HUES6 (cell line): ENCODE results near the gene ELOVL7.

Experiments
- H3K27ac ChIP-seq: 2 replicates; pipeline ENCODE4 v1.7.0; 2013; ENCODE audit warnings: low read depth, mild to moderate bottlenecking, low read length, inconsistent platforms
- H3K27me3 ChIP-seq: 2 replicates; pipeline ENCODE4 v1.6.1; 2013; ENCODE audit warnings: low read length; ENCODE audit not compliant: control insufficient read depth, insufficient read depth
- H3K36me3 ChIP-seq: 2 replicates; pipeline ENCODE4 v1.6.1; 2013; ENCODE audit warnings: low read length; ENCODE audit not compliant: control insufficient read depth, insufficient read depth
- H3K4me1 ChIP-seq: 2 replicates; pipeline ENCODE4 v1.6.1; 2013; ENCODE audit warnings: low read length; ENCODE audit not compliant: control insufficient read depth, insufficient read depth
- H3K4me3 ChIP-seq: 2 replicates; pipeline ENCODE4 v1.5.1; 2013; ENCODE audit warnings: low read depth, low read length
- H3K9ac ChIP-seq: one replicate; pipeline ENCODE4 v1.6.1; 2013; ENCODE audit warnings: mild to moderate bottlenecking, low read length
- H3K9me3 ChIP-seq: 2 replicates; pipeline ENCODE4 v1.6.1; 2013; ENCODE audit warnings: low read depth, low read length; ENCODE audit not compliant: control insufficient read depth, insufficient read depth

The ELOVL7 gene

GRCh38 chr5:60856066-60856465 is 12.0 kb upstream of the ELOVL7 start:
- H3K4me1 ChIP-seq, result peaks cover 12% of the 10 kb centered on the region
- H3K4me3 ChIP-seq, result no peak overlapping the region
- H3K27me3 ChIP-seq, result no peaks in the 10 kb centered on the region
- peaks cover 4% of the 10 kb centered on the region for H3K9me3 ChIP-seq
- H3K36me3 ChIP-seq, result no peaks in the 10 kb centered on the region
- no peak overlapping the region for H3K9ac ChIP-seq
- H3K27ac ChIP-seq, result no peak overlapping the region

GRCh38 chr5:60852940-60853339 is 8.9 kb upstream of the ELOVL7 start:
- no peak overlapping the region for H3K4me3 ChIP-seq
- peaks cover 12% of the 10 kb centered on the region for H3K4me1 ChIP-seq
- peaks cover 4% of the 10 kb centered on the region for H3K9me3 ChIP-seq
- no peak overlapping the region for H3K27ac ChIP-seq
- no peak overlapping the region for H3K9ac ChIP-seq
- H3K27me3 ChIP-seq, result no peaks in the 10 kb centered on the region
- H3K36me3 ChIP-seq, result no peaks in the 10 kb centered on the region

- Histone ChIP-seq H3K9me3 (no peaks in the 10 kb centered on the region), H3K4me1 (peaks cover 12% of the 10 kb centered on the region), H3K36me3 (no peaks in the 10 kb centered on the region), H3K4me3 (no peak overlapping the region), H3K27ac (no peak overlapping the region), H3K27me3 (no peaks in the 10 kb centered on the region), H3K9ac (no peak overlapping the region)
Observed at GRCh38 chr5:60852317-60852716, 8.2 kb upstream of the ELOVL7 start.

GRCh38 chr5:60851626-60852025 is 7.6 kb upstream of the ELOVL7 start:
- Histone ChIP-seq H3K9ac (no peak overlapping the region), H3K36me3 (no peaks in the 10 kb centered on the region), H3K27me3 (no peaks in the 10 kb centered on the region), H3K27ac (no peak overlapping the region), H3K4me3 (no peak overlapping the region), H3K9me3 (no peaks in the 10 kb centered on the region), H3K4me1 (peaks cover 12% of the 10 kb centered on the region)

- Histone ChIP-seq H3K9ac (no peak overlapping the region), H3K4me3 (no peak overlapping the region), H3K4me1 (peaks cover 7% of the 10 kb centered on the region; the same call in 1 of the 2 replicates), H3K9me3 (no peaks in the 10 kb centered on the region), H3K27ac (no peak overlapping the region), H3K36me3 (no peaks in the 10 kb centered on the region), H3K27me3 (peaks cover 31% of the 10 kb centered on the region)
Observed at GRCh38 chr5:60846298-60846697, 2.2 kb upstream of the ELOVL7 start.

GRCh38 chr5:60843386-60843935 is 608 bp downstream of the ELOVL7 start:
- Histone ChIP-seq H3K27ac (no peak overlapping the region), H3K9me3 (no peaks in the 10 kb centered on the region), H3K9ac (peak overlapping the region; percentile 50), H3K36me3 (no peaks in the 10 kb centered on the region), H3K4me3 (peak overlapping the region; percentile 81), H3K27me3 (peaks cover 35% of the 10 kb centered on the region), H3K4me1 (peaks cover 7% of the 10 kb centered on the region; the same call in 1 of the 2 replicates)

GRCh38 chr5:60842871-60843385 is 1.1 kb downstream of the ELOVL7 start:
- Histone ChIP-seq H3K27ac (no peak overlapping the region), H3K9ac (peak overlapping the region; percentile 50), H3K4me3 (peak overlapping the region; percentile 81)

GRCh38 chr5:60841361-60841760 is 2.7 kb downstream of the ELOVL7 start:
- Histone ChIP-seq H3K36me3 (no peaks in the 10 kb centered on the region), H3K4me3 (no peak overlapping the region), H3K4me1 (peaks cover 24% of the 10 kb centered on the region), H3K9me3 (no peaks in the 10 kb centered on the region), H3K27ac (no peak overlapping the region), H3K27me3 (peaks cover 35% of the 10 kb centered on the region), H3K9ac (no peak overlapping the region)

More at GRCh38 chr5:60842871-60843385, 1.1 kb downstream of the ELOVL7 start:
- H3K9me3 ChIP-seq, result no peaks in the 10 kb centered on the region
- H3K36me3 ChIP-seq, result no peaks in the 10 kb centered on the region
- peaks cover 35% of the 10 kb centered on the region for H3K27me3 ChIP-seq
- peaks cover 12% of the 10 kb centered on the region; the same call in 1 of the 2 replicates for H3K4me1 ChIP-seq

- peaks cover 3% of the 10 kb centered on the region; the same call in 1 of the 2 replicates for H3K27me3 ChIP-seq
- H3K36me3 ChIP-seq, result no peaks in the 10 kb centered on the region
- H3K4me3 ChIP-seq, result no peak overlapping the region
- H3K9ac ChIP-seq, result no peak overlapping the region
- H3K9me3 ChIP-seq, result no peaks in the 10 kb centered on the region
- peaks cover 20% of the 10 kb centered on the region for H3K4me1 ChIP-seq
- no peak overlapping the region for H3K27ac ChIP-seq
Observed at GRCh38 chr5:60836131-60836530, 7.9 kb downstream of the ELOVL7 start.

GRCh38 chr5:60835554-60835953 is 8.5 kb downstream of the ELOVL7 start:
- Histone ChIP-seq H3K36me3 (no peaks in the 10 kb centered on the region), H3K9ac (no peak overlapping the region), H3K9me3 (no peaks in the 10 kb centered on the region), H3K4me1 (peaks cover 20% of the 10 kb centered on the region), H3K27ac (no peak overlapping the region), H3K27me3 (peaks cover 3% of the 10 kb centered on the region; the same call in 1 of the 2 replicates), H3K4me3 (no peak overlapping the region)

- Histone ChIP-seq H3K4me1 (peaks cover 20% of the 10 kb centered on the region), H3K27ac (no peak overlapping the region), H3K9ac (no peak overlapping the region), H3K36me3 (no peaks in the 10 kb centered on the region), H3K9me3 (no peaks in the 10 kb centered on the region), H3K27me3 (no peaks in the 10 kb centered on the region), H3K4me3 (no peak overlapping the region)
Observed at GRCh38 chr5:60833520-60833919, 10.5 kb downstream of the ELOVL7 start.
